Ovary (tissue), 9 donors: Measurements from ENCODE around the gene ITGAE. TPM values are rescaled to one million over a fixed set of nuclear protein-coding genes. Genes with fewer than 3 reads are reported as not detected.

Source experiments
- DNase-seq, 5 donors: peaks; one replicate each; pipeline ENCODE4 v3.0.0-alpha.2; 2019 to 2020
- H3K27ac ChIP-seq, 2 donors: fragments of 200-600 bp; one replicate each; pipeline versions ENCODE4 v1.5.1 to v1.8.0; 2019 to 2022
- H3K27me3 ChIP-seq: fragments of 200-600 bp; one replicate; pipeline ENCODE4 v1.8.0; 2022
- H3K36me3 ChIP-seq: fragments of 200-600 bp; sonication (generic); one replicate; pipeline ENCODE4 v1.5.1; 2019
- H3K4me1 ChIP-seq: one replicate; pipeline ENCODE4 v1.8.1; 2013; ENCODE audit warnings: mild to moderate bottlenecking, moderate library complexity; ENCODE audit not compliant: insufficient read depth
- H3K4me3 ChIP-seq: fragments of 200-600 bp; sonication (generic); one replicate; pipeline ENCODE4 v1.5.1; 2017
- H3K9me3 ChIP-seq, 2 donors: fragments of 200-600 bp in 1 of 2; sonication (generic) in 1 of 2; one replicate each; pipeline versions ENCODE4 v1.5.1 to v1.8.1; 2013 to 2019; ENCODE audit warnings: mild to moderate bottlenecking in 1 of 2, moderate library complexity in 1 of 2
- EP300 ChIP-seq: sonication (generic); formaldehyde crosslinking; IDR thresholded peaks from one replicate; pipeline ENCODE4 v1.6.1; 2017; ENCODE audit warnings: antibody characterized with exemption
- POLR2A ChIP-seq: fragments of 450-650 bp; IDR thresholded peaks from one replicate; pipeline ENCODE4 v1.6.1; 2017; ENCODE audit warnings: antibody characterized with exemption, mild to moderate bottlenecking, moderate library complexity
- WGBS, 3 donors: extraction: QIAGEN DNeasy Blood & Tissue Kit in 1 of 3; methylation state at CpG; one replicate each; pipeline versions ENCODE4 v1.1.5 to v1.1.7; 2013 to 2017; 5-methylcytosine and 5-hydroxymethylcytosine counted together
- intact Hi-C, 4 donors: fragments of 100-400 bp; cut with DNase I; formaldehyde crosslinking; loops; one replicate each; pipeline versions ENCODE4 v1.11.0 to v1.15.1; 2022 to 2023
- polyA plus RNA-seq, 2 donors: library from polyadenylated mRNA; stranded (reverse); fragments of 200-250 nt in 1 of 2; fragments of 350-450 nt in 1 of 2; fragmentation: Illumina TruSeq in 1 of 2; extraction: RNeasy Lipid Tissue Mini Kit (QIAGEN cat#74804) in 1 of 2; gene quantifications; one replicate each; pipeline ENCODE4 v1.2.3, GENCODE V29; 2013 to 2014
- total RNA-seq, 7 donors: library from RNA; depleted of rRNA in 2 of 7; stranded (reverse); fragments of >200 nt in 2 of 7; fragmentation: NEBNext Ultra II Directional in 3 of 7; extraction: Animal tissue kit (Norgen Biotek cat#: 25700) in 3 of 7; gene quantifications; one replicate each; pipeline versions ENCODE4 v1.1.0 to v1.2.4, GENCODE V29; 2016 to 2023
- TF ChIP-seq, protein P1 (sequence below), 3 donors: fragments of 450-650 bp in 2 of 3; fragments of 200-600 bp in 1 of 3; IDR thresholded peaks; one replicate each; pipeline versions ENCODE4 v1.5.1 to v1.8.0; 2016 to 2022; ENCODE audit warnings: antibody characterized with exemption in 3 of 3, mild to moderate bottlenecking in 1 of 3
- donor health status: DM: no; HTN: no; CAD: no; lungs with moderate emphysema.
- donor health status: DM: no; HTN: no; CAD: no.
- donor health status: Bipolar disorder and iron deficiency.
- donor health status: DM: yes; HTN: yes; CAD: no.
- donor health status: DM: no; HTN: no; CAD: no.
- donor health status: DM: yes; HTN: yes; CAD: no.

Gene ITGAE
- total and polyA plus RNA-seq, 9 donors: 13.3 to 27.0 (median 17.2) TPM

DNA sequence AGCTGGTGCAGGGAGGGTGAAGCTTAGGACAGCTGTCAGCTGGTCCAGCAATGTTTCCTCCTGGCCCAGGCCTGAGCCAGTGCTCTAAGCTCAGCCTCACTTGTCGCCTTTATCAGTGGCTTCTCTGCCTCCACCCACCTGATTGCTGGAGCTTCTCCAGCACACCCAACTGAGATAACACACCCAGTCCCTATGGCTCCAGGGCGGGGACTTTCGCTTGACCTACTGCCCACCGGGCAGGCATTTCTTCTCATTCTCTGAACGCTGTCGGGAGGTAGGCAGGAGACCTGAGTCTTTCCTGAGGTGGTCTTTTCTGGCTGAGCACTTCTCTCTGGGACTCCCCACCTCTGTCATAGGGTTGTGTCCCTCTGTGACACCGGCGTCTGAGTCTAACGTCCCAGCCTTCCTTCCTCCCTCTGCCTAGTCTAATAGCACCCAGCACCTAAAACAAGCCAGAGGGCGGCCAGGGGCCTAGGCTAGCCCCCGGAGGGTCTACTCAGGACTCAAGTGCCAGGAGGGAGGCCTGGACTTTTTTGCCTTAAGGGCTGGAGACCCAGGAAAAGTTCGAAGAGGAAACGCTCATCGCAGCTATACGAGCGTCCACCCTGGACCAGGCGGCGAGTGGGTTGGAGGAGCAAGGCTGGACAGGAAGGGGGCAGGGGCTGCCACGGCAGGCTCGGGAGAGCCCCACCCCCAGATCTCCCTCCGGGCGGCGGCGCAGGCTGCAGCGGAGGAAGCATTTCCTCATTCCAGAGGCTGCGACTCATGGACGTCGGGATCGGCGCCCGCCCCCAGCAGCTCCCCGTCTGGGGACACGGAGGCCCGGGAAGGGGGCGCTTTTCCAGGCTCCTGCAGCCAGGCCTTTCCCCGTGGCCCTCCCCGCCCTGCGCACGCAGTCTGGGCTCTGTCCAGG is 133.4 kb downstream of the ITGAE start:
- peaks cover 19% of the 10 kb centered on the region for H3K4me1 ChIP-seq
- WGBS, 3 donors: 1 to 2% (median 1%) methylated on average over 26 to 39 of the region's 39 CpGs
- TF ChIP-seq, protein P1, sequence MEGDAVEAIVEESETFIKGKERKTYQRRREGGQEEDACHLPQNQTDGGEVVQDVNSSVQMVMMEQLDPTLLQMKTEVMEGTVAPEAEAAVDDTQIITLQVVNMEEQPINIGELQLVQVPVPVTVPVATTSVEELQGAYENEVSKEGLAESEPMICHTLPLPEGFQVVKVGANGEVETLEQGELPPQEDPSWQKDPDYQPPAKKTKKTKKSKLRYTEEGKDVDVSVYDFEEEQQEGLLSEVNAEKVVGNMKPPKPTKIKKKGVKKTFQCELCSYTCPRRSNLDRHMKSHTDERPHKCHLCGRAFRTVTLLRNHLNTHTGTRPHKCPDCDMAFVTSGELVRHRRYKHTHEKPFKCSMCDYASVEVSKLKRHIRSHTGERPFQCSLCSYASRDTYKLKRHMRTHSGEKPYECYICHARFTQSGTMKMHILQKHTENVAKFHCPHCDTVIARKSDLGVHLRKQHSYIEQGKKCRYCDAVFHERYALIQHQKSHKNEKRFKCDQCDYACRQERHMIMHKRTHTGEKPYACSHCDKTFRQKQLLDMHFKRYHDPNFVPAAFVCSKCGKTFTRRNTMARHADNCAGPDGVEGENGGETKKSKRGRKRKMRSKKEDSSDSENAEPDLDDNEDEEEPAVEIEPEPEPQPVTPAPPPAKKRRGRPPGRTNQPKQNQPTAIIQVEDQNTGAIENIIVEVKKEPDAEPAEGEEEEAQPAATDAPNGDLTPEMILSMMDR (IDR thresholded peaks at IDR 0.05): no peak
- peak; percentile 9 for TF ChIP-seq POLR2A
- no peak for TF ChIP-seq EP300
- no peaks in the 10 kb centered on the region for H3K36me3 ChIP-seq
- H3K27me3 ChIP-seq: no peaks in the 10 kb centered on the region
- H3K27ac ChIP-seq: peak overlapping the region; percentile 89 to 93
- no peaks in the 10 kb centered on the region for H3K9me3 ChIP-seq
- intact Hi-C loops: loop anchor here in 1 of 4 donors (10.0 kb wide), 1 partner anchor 133 kb away; no protein-coding TSS in a partner anchor
- peak overlapping the region; percentile 88 for H3K4me3 ChIP-seq
- peak; percentile 87 to 93 (median 93) for DNase-seq

DNA sequence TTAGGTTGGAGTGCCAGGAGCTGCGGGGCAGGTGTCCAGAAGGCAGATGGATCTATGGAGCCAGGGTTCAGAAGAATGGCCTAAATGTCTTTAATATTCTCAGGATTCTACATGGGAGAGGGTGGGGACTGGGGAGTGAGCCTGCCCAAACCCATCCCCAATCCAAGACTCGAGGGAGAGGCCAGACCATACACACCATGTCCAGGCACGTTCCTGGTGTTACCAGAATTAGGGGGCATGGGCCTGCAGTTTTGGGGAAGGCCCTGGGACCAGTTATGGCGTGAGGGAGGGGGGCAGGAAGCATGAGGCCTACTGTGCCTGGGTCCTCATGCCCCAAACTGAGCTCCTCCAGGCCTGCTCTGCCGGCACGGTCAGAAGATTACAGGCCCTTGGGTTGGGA is 134.5 kb downstream of the ITGAE start:
- Histone ChIP-seq H3K4me1 (peaks cover 19% of the 10 kb centered on the region), H3K9me3 (no peaks in the 10 kb centered on the region), H3K27me3 (no peaks in the 10 kb centered on the region), H3K4me3 (no peak overlapping the region), H3K36me3 (no peaks in the 10 kb centered on the region), H3K27ac (no peak overlapping the region)
- TF ChIP-seq POLR2A: no peak
- TF ChIP-seq, protein P1 (IDR thresholded peaks at IDR 0.05): no peak
- no peak for TF ChIP-seq EP300
- 68 to 81% (median 78%) methylated on average over 6 of the region's 6 CpGs for WGBS, 3 donors
- intact Hi-C loops: loop anchor here in 1 of 4 donors (10.0 kb wide), 1 partner anchor 132 kb away; no protein-coding TSS in a partner anchor
- no peak for DNase-seq

GRCh38 chr17:3665834-3666233 is 135.2 kb downstream of the ITGAE start:
- Histone ChIP-seq H3K27me3 (no peaks in the 10 kb centered on the region), H3K4me3 (no peak overlapping the region), H3K4me1 (peaks cover 19% of the 10 kb centered on the region), H3K36me3 (no peaks in the 10 kb centered on the region), H3K9me3 (no peaks in the 10 kb centered on the region), H3K27ac (no peak overlapping the region)
- 60 to 68% (median 64%) methylated on average over 5 of the region's 5 CpGs for WGBS, 3 donors
- intact Hi-C loops: loop anchor here in 1 of 4 donors (10.0 kb wide), 1 partner anchor 131 kb away; no protein-coding TSS in a partner anchor
- TF ChIP-seq EP300 (no peak), POLR2A (no peak)
- TF ChIP-seq, protein P1 (IDR thresholded peaks at IDR 0.05): no peak
- DNase-seq: no peak

Other genes starting within 250 kb of the ITGAE start
- 1 to 10 TPM in 5 of 7 donors, under 1 TPM in 2; 0.12 to 5.8 (median 2.2) TPM for gene TRPV3, start 243.4 kb downstream of the ITGAE start, total RNA-seq
- gene TRPV3, start 243.4 kb downstream of the ITGAE start, polyA plus RNA-seq: 1 to 10 TPM in 1 of 2 donors, under 1 TPM in 1; 0.85 to 1.3 TPM
- 10 to 100 TPM in 2 of 7 donors, 1 to 10 TPM in 5; 4.1 to 13.3 (median 6.5) TPM for gene TRPV1, start 191.8 kb downstream of the ITGAE start, total RNA-seq
- 1 to 10 TPM; 3.4 to 6.7 TPM for gene TRPV1, start 191.8 kb downstream of the ITGAE start, polyA plus RNA-seq
- gene SHPK, start 164.9 kb downstream of the ITGAE start, total RNA-seq: 10 to 100 TPM in 6 of 7 donors, 1 to 10 TPM in 1; 7.9 to 16.6 (median 14.0) TPM
- 1 to 10 TPM; 6.6 to 9.1 TPM for gene SHPK, start 164.9 kb downstream of the ITGAE start, polyA plus RNA-seq
- 10 to 100 TPM; 10.5 to 21.4 (median 14.5) TPM for gene CTNS, start 164.4 kb downstream of the ITGAE start, total RNA-seq
- gene CTNS, start 164.4 kb downstream of the ITGAE start, polyA plus RNA-seq: 10 to 100 TPM; 10.1 to 23.3 TPM
- gene TAX1BP3, start 132.6 kb downstream of the ITGAE start, total RNA-seq: 100 to 1,000 TPM in 6 of 7 donors, 10 to 100 TPM in 1; 64.3 to 166 (median 128) TPM
- gene TAX1BP3, start 132.6 kb downstream of the ITGAE start, polyA plus RNA-seq: 100 to 1,000 TPM in 1 of 2 donors, 10 to 100 TPM in 1; 48.7 to 100 TPM
- gene EMC6, start 132.4 kb downstream of the ITGAE start, total RNA-seq: 10 to 100 TPM in 6 of 7 donors, 1 to 10 TPM in 1; 7.6 to 28.7 (median 20.5) TPM
- gene EMC6, start 132.4 kb downstream of the ITGAE start, polyA plus RNA-seq: 10 to 100 TPM; 20.3 to 38.9 TPM
- gene P2RX5, start 105.0 kb downstream of the ITGAE start, total RNA-seq: 1 to 10 TPM in 2 of 7 donors, under 1 TPM in 5; 0.15 to 1.1 (median 0.61) TPM
- under 1 TPM; 0.23 to 0.63 TPM for gene P2RX5, start 105.0 kb downstream of the ITGAE start, polyA plus RNA-seq
- gene HASPIN, start 77.3 kb downstream of the ITGAE start, total RNA-seq: under 1 TPM in 6 of 7 donors, not detected in 1; 0.10 to 0.92 (median 0.25) TPM
- gene HASPIN, start 77.3 kb downstream of the ITGAE start, polyA plus RNA-seq: under 1 TPM; 0.15 to 0.38 TPM
- gene NCBP3, start 45.1 kb upstream of the ITGAE start, total RNA-seq: 10 to 100 TPM; 15.7 to 43.2 (median 37.6) TPM
- 10 to 100 TPM; 17.7 to 38.9 TPM for gene NCBP3, start 45.1 kb upstream of the ITGAE start, polyA plus RNA-seq
- 10 to 100 TPM in 3 of 7 donors, 1 to 10 TPM in 4; 4.7 to 15.1 (median 9.8) TPM for gene CAMKK1, start 91.9 kb upstream of the ITGAE start, total RNA-seq
- 1 to 10 TPM; 2.8 to 4.6 TPM for gene CAMKK1, start 91.9 kb upstream of the ITGAE start, polyA plus RNA-seq
- gene P2RX1, start 115.3 kb upstream of the ITGAE start, total RNA-seq: 1 to 10 TPM in 2 of 7 donors, under 1 TPM in 5; 0.24 to 3.0 (median 0.65) TPM
- gene P2RX1, start 115.3 kb upstream of the ITGAE start, polyA plus RNA-seq: 1 to 10 TPM; 3.2 to 4.6 TPM
- 1 to 10 TPM; 1.6 to 9.9 (median 4.2) TPM for gene ATP2A3, start 163.2 kb upstream of the ITGAE start, total RNA-seq
- gene ATP2A3, start 163.2 kb upstream of the ITGAE start, polyA plus RNA-seq: 1 to 10 TPM; 2.5 to 6.0 TPM